GM12891 (cell line): ENCODE results near the gene MCHR1.

Experiments
- PAX5 ChIP-seq: IDR thresholded peaks from 2 replicates; pipeline ENCODE4 v1.6.1; 2011; ENCODE audit warnings: low read length, moderate library complexity, mild to moderate bottlenecking; ENCODE audit not compliant: insufficient read depth, severe bottlenecking
- POLR2A ChIP-seq: IDR thresholded peaks from 2 replicates; pipeline ENCODE4 v1.6.1; 2011; ENCODE audit warnings: low read depth, low read length, control low read depth
- POLR2AphosphoS5 ChIP-seq: IDR thresholded peaks from 2 replicates; pipeline ENCODE4 v1.6.1; 2011; ENCODE audit warnings: low read depth, low read length, control low read depth
- POU2F2 ChIP-seq: IDR thresholded peaks from 2 replicates; pipeline ENCODE4 v1.6.1; 2011; ENCODE audit warnings: low read depth, mild to moderate bottlenecking, control low read depth, low read length, moderate library complexity
- SPI1 ChIP-seq: IDR thresholded peaks from 2 replicates; pipeline ENCODE4 v1.6.1; 2011; ENCODE audit warnings: low read depth, low read length, control low read depth
- TAF1 ChIP-seq: IDR thresholded peaks from 2 replicates; pipeline ENCODE4 v1.6.1; 2011; ENCODE audit warnings: low read depth, low read length, control low read depth

DNA sequence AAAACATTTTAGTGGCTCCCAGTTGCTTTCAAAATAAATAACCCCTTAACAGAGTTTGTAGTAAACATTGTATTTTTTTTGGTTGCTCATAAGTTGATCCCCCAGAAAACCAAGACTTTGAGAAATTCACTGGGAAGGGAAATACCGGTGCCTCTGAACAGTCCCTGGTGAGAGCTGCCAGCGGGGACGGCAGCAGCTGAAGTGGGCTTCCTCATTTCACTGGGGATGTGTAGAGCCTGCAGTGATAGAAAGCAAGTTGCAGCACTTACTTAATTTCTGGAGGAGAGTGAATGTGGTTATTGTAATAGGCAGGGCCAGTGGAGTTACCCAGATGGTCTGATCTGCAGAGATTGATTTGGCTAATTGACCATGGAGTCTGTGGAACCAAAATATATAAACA is 18.6 kb upstream of the MCHR1 start:
- TF ChIP-seq POLR2AphosphoS5: no peak
- no peak for TF ChIP-seq TAF1
- no peak for TF ChIP-seq POLR2A
- TF ChIP-seq SPI1: peak; percentile 64
- no peak for TF ChIP-seq POU2F2
- TF ChIP-seq PAX5: no peak
